ENCODE data around the gene SLC25A5. TPM values are rescaled to one million over a fixed set of nuclear protein-coding genes. Genes with fewer than 3 reads are reported as not detected.
A peak's percentile ranks its signal among the peaks of the same experiment; 100 is the strongest.

Gene SLC25A5
- 30.9 and 34.2 TPM in 2 replicates for total RNA-seq (2013; cell fraction: nucleolus; rRNA removed)
- total RNA-seq (2014; rRNA removed): 397 and 425 TPM in 2 replicates
- total RNA-seq (2014; rRNA removed; fragmentation: Illumina TruSeq; extraction: Trizol): 361 and 366 TPM in 2 replicates
- total RNA-seq (2021): 625 and 628 TPM in 2 replicates
- 314 TPM for polyA plus RNA-seq (2011; ENCODE audit: low read depth)
- polyA plus RNA-seq (2011; rRNA removed): 282 and 438 TPM in 2 replicates
- 707 and 822 TPM in 2 replicates for polyA plus RNA-seq (2011; cell fraction: cytosol; rRNA removed)
- 351 and 383 TPM in 2 replicates for polyA plus RNA-seq (2011; cell fraction: nucleus; rRNA removed)
- 414 and 429 TPM in 2 replicates for polyA plus RNA-seq (2012)
- polyA plus RNA-seq (2014; fragmentation: Illumina TruSeq; extraction: Trizol): 464 and 490 TPM in 2 replicates
- 1,000 to 10,000 TPM; 2,068 to 3,863 TPM for polyA plus RNA-seq (2014; fragmentation: Nextera tagmentation; extraction: Ambion mirVana)
- 602 and 608 TPM in 2 replicates for polyA plus RNA-seq (2014; rRNA removed)
- polyA plus RNA-seq (2016; fragmentation: Nextera tagmentation; extraction: Ambion mirVana): 100 to 1,000 TPM; 665 to 690 TPM
- polyA minus RNA-seq (2011; rRNA and poly(A)+ RNA removed): 426 and 638 TPM in 2 replicates
- 204 and 215 TPM in 2 replicates for polyA minus RNA-seq (2011; cell fraction: cytosol; rRNA and poly(A)+ RNA removed)
- polyA minus RNA-seq (2011; cell fraction: nucleus; rRNA and poly(A)+ RNA removed): 53.8 and 75.2 TPM in 2 replicates
- Bru-seq, nascent RNA: percentile 95 among the genes with signal in this experiment
- BruChase-seq, experiment 1, labeled RNA remaining after a 6-hour chase: percentile 99 among the genes with signal in this experiment
- BruChase-seq, experiment 2, labeled RNA remaining after a 2-hour chase: percentile 98 among the genes with signal in this experiment
- long read RNA-seq, experiment 1, transcript SLC25A5-201 (4 exons, 1,274 nt): major isoform, 712 of 719 reads
- long read RNA-seq, experiment 1, partial matches to known transcripts: 5 of 719 reads
- long read RNA-seq, experiment 1, other reads (novel, unspliced or antisense): 2 of 719 reads
- long read RNA-seq, experiment 2, transcript SLC25A5-201 (4 exons, 1,274 nt): major isoform, 4,573 of 4,665 reads
- long read RNA-seq, experiment 2, partial matches to known transcripts: 27 of 4,665 reads
- long read RNA-seq, experiment 2, other reads (novel, unspliced or antisense): 61 of 4,665 reads

- peak within 1 kb of the TSS; percentile 87 for H3K4me2 ChIP-seq (ENCODE audit: control insufficient read depth, insufficient read depth)
- peak; percentile 95 for ATAC-seq
- FAIRE-seq: no peak
- BruUV-seq (replicated peaks): TSS peak; percentile 71
- POLR2A ChIA-PET: interaction anchor here (0.5 to 4.5 kb wide), 6 partner anchors 10 to 220 kb away, joined by 3 to 21 read pairs (median 3); no protein-coding TSS in a partner anchor
- in situ Hi-C loops (cut with MboI): no loop called here
- peak within 1 kb of the TSS; percentile 81 for H3K4me3 ChIP-seq
- RAD21 ChIA-PET (ENCODE audit: unreplicated experiment): interaction anchor here (0.7 to 1.9 kb wide), 5 partner anchors 15 to 138 kb away, joined by 3 to 15 read pairs (median 4); no protein-coding TSS in a partner anchor
- peak within 1 kb of the TSS; percentile 87 for H2AFZ ChIP-seq (ENCODE audit: control insufficient read depth, low read depth, low read length)
- no peaks in the 10 kb centered on the region; the same call in 1 of the 2 replicates for H3K4me1 ChIP-seq (ENCODE audit: control insufficient read depth, insufficient read depth, low read length)
- SMC1A ChIA-PET (ENCODE audit: uncharacterized antibody, unreplicated experiment): no interaction called here
- intact Hi-C loops (cut with micrococcal nuclease; ENCODE audit: unreplicated experiment): no loop called here
- H3K9me3 ChIP-seq (replicated peaks; ENCODE audit: control insufficient read depth, insufficient read depth, low read length): no peaks in the 10 kb centered on the region; the same call in 2 of the 3 replicates
- H3K9ac ChIP-seq (ENCODE audit: control insufficient read depth, insufficient read depth, low read length): peak within 1 kb of the TSS; percentile 93
- 33% methylated on average over 46 of the region's 46 CpGs for WGBS (ENCODE audit: insufficient coverage, insufficient replicate concordance, low lambda C conversion rate, missing lambda C conversion rate)
- H4K20me1 ChIP-seq (ENCODE audit: control insufficient read depth, insufficient read depth): no peaks in the 10 kb centered on the region; the same call in 1 of the 2 replicates
- H3K27me3 ChIP-seq (replicated peaks in 1 of 2; ENCODE audit: control insufficient read depth in 2 of 2, insufficient read depth in 2 of 2, low read length in 1 of 2): no peaks in the 10 kb centered on the region
- peaks cover 0 to 6% of the 10 kb centered on the region in 2 experiments; a peak in 1 of 4 replicates for H3K36me3 ChIP-seq (ENCODE audit: control insufficient read depth in 2 of 2, insufficient read depth in 2 of 2, low read length in 1 of 2)
- peak within 1 kb of the TSS; percentile 82 for H3K27ac ChIP-seq (ENCODE audit: control insufficient read depth, insufficient read depth)
- peak; percentile 49 for DNase-seq (ENCODE audit: low read depth, low spot score)
- peaks cover 15% of the 10 kb centered on the region for H3K79me2 ChIP-seq (ENCODE audit: control insufficient read depth, insufficient read depth, low read length)
- CTCF ChIA-PET: interaction anchor here (0.8 kb wide), 3 partner anchors 15 to 68 kb away, joined by 3 to 5 read pairs (median 3); no protein-coding TSS in a partner anchor
- no peak for TF ChIP-seq IKZF1 (conservative IDR thresholded peaks at IDR 0.05)
- TF ChIP-seq RAD21 (IDR thresholded peaks at IDR 0.05; ENCODE audit: insufficient read depth, low read depth, low read length): no peak
- TF ChIP-seq MTA3 (IDR thresholded peaks at IDR 0.05; ENCODE audit: borderline replicate concordance, low read length): no peak
- no peak for TF ChIP-seq ATF7 (IDR thresholded peaks at IDR 0.05; ENCODE audit: low read depth)
- no peak for TF ChIP-seq CHD1 (IDR thresholded peaks at IDR 0.05; ENCODE audit: low read depth, low read length)
- no peak for TF ChIP-seq RFX5 (IDR thresholded peaks at IDR 0.05; ENCODE audit: low read depth, low read length)
- no peak for TF ChIP-seq SP1 (IDR thresholded peaks at IDR 0.05; ENCODE audit: low read depth, low read length)
- no peak for TF ChIP-seq RELB (IDR thresholded peaks at IDR 0.05; ENCODE audit: low read depth)
- peak; percentile 94 for TF ChIP-seq PML (IDR thresholded peaks at IDR 0.05; ENCODE audit: low read length)
- TF ChIP-seq SMAD1 (IDR thresholded peaks at IDR 0.05; ENCODE audit: low read depth, partially characterized antibody): no peak
- TF ChIP-seq GABPA (IDR thresholded peaks at IDR 0.05; ENCODE audit: low read depth): no peak
- no peak for TF ChIP-seq NFIC (IDR thresholded peaks at IDR 0.05; ENCODE audit: low read depth, low read length)
- TF ChIP-seq CREB1 (IDR thresholded peaks at IDR 0.05; ENCODE audit: low read depth): 0 out of 2 replicates have a peak, but pooled peaks have one; percentile 36
- TF ChIP-seq REST (IDR thresholded peaks at IDR 0.05; ENCODE audit: low read depth, low read length): no peak
- no peak for TF ChIP-seq SREBF1 (IDR thresholded peaks at IDR 0.05; ENCODE audit: low read length)
Measured at GRCh38 chrX:119467842-119468550, at the start of gene SLC25A5. Gene SLC25A5, plus strand, starts transcription at chrX:119468444. Its CDS starts 72 bp downstream, at chrX:119468516.
